WTC11 (cell line): ENCODE measurements around the gene NAT16.

Experiments
- ATF3 ChIP-seq: sonication (generic); formaldehyde crosslinking; conservative IDR thresholded peaks from 2 replicates; pipeline ENCODE4 v1.8.1; 2022; ENCODE audit warnings: mild to moderate bottlenecking, missing genetic modification reagents
- CTCF ChIP-seq: fragments of 200-600 bp; IDR thresholded peaks from 2 replicates; pipeline ENCODE4 v1.8.0; 2022; ENCODE audit warnings: antibody characterized with exemption
- ZNF263 ChIP-seq: sonication (generic); formaldehyde crosslinking; IDR thresholded peaks from 2 replicates; pipeline ENCODE4 v1.8.1; 2022; ENCODE audit warnings: low read depth, mild to moderate bottlenecking, moderate library complexity, missing genetic modification reagents

- no peak for TF ChIP-seq CTCF
- no peak for TF ChIP-seq ZNF263 (CRISPR knock-in tag)
- no peak for TF ChIP-seq ATF3
Observed at GRCh38 chr7:101159696-101160674, 20.1 kb downstream of the NAT16 start.
